Activated CD4-positive, alpha-beta T cell treated with anti-CD3 and anti-CD28 coated beads, Interleukin-2, amount 10 ng/mL, durations not matched to agents 24 days and 14 days (primary cell): ENCODE measurements around the gene HMGN4. TPM values are rescaled to one million over a fixed set of nuclear protein-coding genes. Genes with fewer than 3 reads are reported as not detected.
"Not testable (repeated sequence)": the region's sequence is repeated elsewhere in the genome, so short reads cannot be mapped to it uniquely, and the experiment has no call there.

ENCODE experiments used
- DNase-seq: peaks from one replicate; pipeline ENCODE4 v3.0.0; 2022
- H3K27ac Mint-ChIP-seq: one replicate; pipeline ENCODE4 v1.8.0; 2022; ENCODE audit warnings: mild to moderate bottlenecking, mixed read lengths
- H3K27me3 Mint-ChIP-seq: one replicate; pipeline ENCODE4 v1.8.0; 2022; ENCODE audit warnings: mixed read lengths
- H3K36me3 Mint-ChIP-seq: one replicate; pipeline ENCODE4 v1.8.0; 2022; ENCODE audit warnings: low read depth, mild to moderate bottlenecking, mixed read lengths
- H3K4me1 Mint-ChIP-seq: one replicate; pipeline ENCODE4 v1.8.0; 2021; ENCODE audit warnings: mixed read lengths
- H3K4me3 Mint-ChIP-seq: one replicate; pipeline ENCODE4 v1.8.0; 2022; ENCODE audit warnings: mild to moderate bottlenecking, moderate library complexity, mixed read lengths
- H3K9me3 Mint-ChIP-seq: one replicate; pipeline ENCODE4 v1.8.0; 2021; ENCODE audit warnings: mixed read lengths
- intact Hi-C: fragments of 100-400 bp; cut with micrococcal nuclease; formaldehyde crosslinking; loops from one replicate; pipeline ENCODE4 v1.15.1; 2023
- total RNA-seq: library from RNA; stranded (reverse); gene quantifications from 2 replicates; pipeline ENCODE4 v1.2.3, GENCODE V29; 2022

Gene HMGN4
- total RNA-seq, 1 donor from 2014 or later: 81.6 TPM

DNA sequence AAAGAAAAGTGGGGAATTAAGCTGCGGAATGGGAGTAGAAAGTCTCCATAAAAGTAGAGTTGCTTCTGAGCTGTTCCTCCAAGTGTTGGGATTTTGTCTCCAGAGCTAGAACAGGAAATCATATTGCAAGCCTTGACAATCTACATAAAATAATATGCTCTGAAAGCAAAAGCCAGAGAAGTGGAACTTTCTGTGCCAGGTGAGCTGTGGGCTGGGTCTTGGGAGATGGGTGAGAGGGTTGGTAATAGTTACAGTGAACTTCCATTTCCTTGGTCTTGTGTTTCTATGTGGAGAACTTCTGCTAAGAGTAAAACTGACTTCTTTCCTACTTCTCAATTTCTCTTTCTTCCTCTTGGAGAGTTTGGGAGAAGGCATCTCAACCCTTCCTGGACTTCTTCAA, 6.3 kb upstream of the HMGN4 start:
- peaks cover 3% of the 10 kb centered on the region for H3K36me3 Mint-ChIP-seq

DNA sequence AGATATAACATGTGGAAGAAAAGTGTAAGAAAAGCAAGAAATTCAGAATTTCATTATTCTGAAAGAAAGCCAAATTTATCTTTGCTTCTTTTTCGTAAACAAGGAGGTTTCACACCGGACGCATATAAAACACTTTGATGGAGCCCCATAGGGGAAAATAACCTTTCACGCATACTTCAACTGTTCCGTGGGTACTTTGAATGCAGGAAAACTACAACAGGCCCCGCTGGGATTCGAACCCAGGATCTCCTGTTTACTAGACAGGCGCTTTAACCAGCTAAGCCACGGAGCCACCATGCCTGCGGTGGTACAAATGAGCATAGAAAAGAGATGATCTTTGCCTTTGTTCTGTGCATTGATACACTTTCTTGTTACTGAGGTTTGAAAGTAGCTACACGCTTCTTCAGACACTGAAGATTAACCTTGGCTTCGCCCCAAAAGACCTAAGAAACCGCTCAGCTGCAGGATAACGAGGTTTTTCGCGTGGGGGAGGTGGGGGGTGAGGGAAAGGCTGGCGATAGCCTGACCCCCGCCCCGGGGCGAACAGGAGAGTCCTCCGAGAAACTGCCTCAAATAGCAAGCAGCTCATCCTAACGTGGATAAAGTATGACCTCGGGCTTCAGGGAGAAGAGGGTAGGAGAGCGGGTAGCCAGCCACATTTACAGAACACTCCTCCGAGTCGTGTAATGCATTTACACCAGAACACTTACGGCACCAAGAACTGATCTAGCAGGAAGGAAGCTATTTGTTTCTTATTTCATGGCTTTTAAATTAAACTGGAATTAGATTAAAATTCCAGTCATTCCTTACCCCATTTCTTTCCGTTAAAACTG, 5.3 kb upstream of the HMGN4 start:
- H3K4me1 Mint-ChIP-seq: peaks cover 38% of the 10 kb centered on the region
- intact Hi-C loops: loop anchor here (1.0 to 2.0 kb wide), 4 partner anchors 12 to 131 kb away; partner anchors contain the start of gene BTN3A1
- H3K36me3 Mint-ChIP-seq: peaks cover 3% of the 10 kb centered on the region
- DNase-seq: peak; percentile 97
- peak overlapping the region; percentile 96 for H3K4me3 Mint-ChIP-seq
- H3K9me3 Mint-ChIP-seq: no peaks in the 10 kb centered on the region
- peak overlapping the region; percentile 97 for H3K27ac Mint-ChIP-seq
- H3K27me3 Mint-ChIP-seq: peaks cover 2% of the 10 kb centered on the region

More for the DNA sequence above, 6.3 kb upstream of the HMGN4 start:
- no peaks in the 10 kb centered on the region for H3K9me3 Mint-ChIP-seq
- DNase-seq: no peak
- H3K4me1 Mint-ChIP-seq: peaks cover 32% of the 10 kb centered on the region
- H3K27me3 Mint-ChIP-seq: no peaks in the 10 kb centered on the region
- peak overlapping the region; percentile 96 for H3K4me3 Mint-ChIP-seq
- H3K27ac Mint-ChIP-seq: peak overlapping the region; percentile 97
- intact Hi-C loops: loop anchor here (1.0 to 2.0 kb wide), 3 partner anchors 11 to 130 kb away; partner anchors contain the start of gene BTN3A1

DNA sequence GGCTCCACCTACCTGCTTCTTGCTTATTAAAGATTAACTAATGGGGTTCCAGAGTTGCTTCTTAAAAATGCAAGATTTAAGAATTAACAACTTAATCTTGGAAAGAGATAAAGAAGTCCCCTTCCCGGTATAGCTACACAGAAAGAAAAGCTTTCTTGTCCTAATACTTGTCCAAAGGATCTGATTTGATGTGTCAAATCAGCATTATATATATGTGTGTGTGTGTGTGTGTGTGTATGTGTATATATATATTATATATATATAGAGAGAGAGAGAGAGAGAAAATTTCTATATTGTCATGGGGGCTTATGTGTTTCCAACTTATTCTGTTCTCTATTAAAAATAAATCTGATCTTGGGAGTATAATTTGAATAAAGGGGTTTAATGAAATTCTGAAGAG, 4.6 kb upstream of the HMGN4 start:
- Mint-ChIP-seq H3K27ac (peak overlapping the region; percentile 97), H3K4me3 (peak overlapping the region; percentile 96), H3K27me3 (peaks cover 2% of the 10 kb centered on the region), H3K36me3 (peaks cover 3% of the 10 kb centered on the region), H3K9me3 (no peaks in the 10 kb centered on the region), H3K4me1 (peaks cover 39% of the 10 kb centered on the region)
- intact Hi-C loops: loop anchor here (1.0 to 2.0 kb wide), 2 partner anchors 35 to 60 kb away; no protein-coding TSS in a partner anchor
- DNase-seq: no peak

DNA sequence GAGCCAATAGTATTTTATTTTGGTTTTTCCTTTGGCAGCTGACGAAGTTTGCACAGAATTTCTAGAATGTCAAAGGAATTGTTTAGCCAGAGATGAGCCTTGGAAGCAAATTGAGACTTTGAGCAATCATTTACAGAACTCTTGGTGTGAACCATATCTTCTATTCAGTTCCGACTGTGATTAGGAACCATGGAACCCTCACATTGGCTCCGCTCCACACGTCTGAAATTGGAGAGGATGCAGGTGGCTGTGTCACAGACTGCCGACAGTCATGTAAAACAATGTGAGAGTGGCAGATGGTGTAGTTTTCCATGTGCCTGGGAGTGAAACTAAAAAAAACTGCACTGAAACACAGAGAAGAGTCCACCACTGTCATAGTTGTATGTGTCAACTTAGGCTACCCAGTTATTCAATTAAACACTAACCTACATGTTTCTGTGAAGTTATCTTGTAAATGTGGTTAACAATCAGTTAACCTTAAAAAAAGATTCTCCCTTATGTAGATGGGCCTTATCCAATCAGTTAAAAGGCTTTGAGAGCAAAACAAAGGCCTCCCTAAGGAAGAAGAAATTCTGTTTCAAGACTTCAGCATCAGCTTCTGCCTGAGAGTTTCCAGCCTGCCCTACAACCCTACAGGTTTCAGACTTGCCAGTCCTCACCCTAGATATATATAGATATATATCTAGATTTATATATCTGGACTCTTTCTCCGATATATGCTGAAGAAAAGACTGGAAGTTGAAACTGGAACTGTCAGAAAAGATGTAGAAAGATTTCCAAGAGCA, 3.3 kb upstream of the HMGN4 start:
- Mint-ChIP-seq H3K9me3 (no peaks in the 10 kb centered on the region), H3K4me3 (peak overlapping the region; percentile 9), H3K4me1 (peaks cover 47% of the 10 kb centered on the region), H3K27me3 (peaks cover 2% of the 10 kb centered on the region), H3K27ac (no peak overlapping the region), H3K36me3 (peaks cover 8% of the 10 kb centered on the region)
- intact Hi-C loops: loop anchor here (5.0 kb wide), 2 partner anchors 263 to 348 kb away; a partner anchor contains a TSS
- no peak for DNase-seq

DNA sequence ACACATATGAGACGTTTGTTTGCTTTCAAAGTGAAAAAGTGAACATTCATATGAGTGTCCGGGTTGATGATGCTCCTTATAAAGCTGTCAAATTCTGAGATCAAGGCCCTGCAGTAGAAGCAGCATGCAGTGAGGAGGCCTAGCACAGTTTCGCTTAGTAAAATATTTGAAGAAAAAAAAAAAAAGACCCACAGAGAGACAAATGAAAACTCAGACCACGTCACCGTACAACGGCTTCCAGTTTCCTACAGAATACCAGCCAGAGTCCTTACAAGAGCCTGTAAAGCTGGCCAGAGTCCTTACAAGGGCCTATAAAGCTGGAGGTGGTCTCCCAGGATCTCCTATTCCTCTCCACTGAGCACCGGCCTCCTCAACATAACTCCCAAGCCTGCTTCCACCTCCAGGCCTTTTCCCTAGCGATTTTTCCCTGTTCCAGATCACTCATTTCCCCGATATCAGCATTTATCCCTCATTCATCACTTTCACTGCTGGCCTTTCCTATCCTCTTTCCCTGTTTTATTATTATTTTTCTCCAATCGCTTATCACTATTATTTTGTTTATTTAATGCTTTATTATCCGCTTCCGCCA, 1.5 kb upstream of the HMGN4 start:
- DNase-seq: peak; percentile 81
- peaks cover 2% of the 10 kb centered on the region for H3K27me3 Mint-ChIP-seq
- intact Hi-C loops: loop anchor here (1.0 to 5.0 kb wide), 8 partner anchors 15 to 349 kb away; partner anchors contain the start of gene ABT1
- H3K36me3 Mint-ChIP-seq: peaks cover 20% of the 10 kb centered on the region
- peak overlapping the region; percentile 93 for H3K4me3 Mint-ChIP-seq
- H3K9me3 Mint-ChIP-seq: no peaks in the 10 kb centered on the region
- H3K4me1 Mint-ChIP-seq: peaks cover 57% of the 10 kb centered on the region
- peak overlapping the region; percentile 95 for H3K27ac Mint-ChIP-seq

DNA sequence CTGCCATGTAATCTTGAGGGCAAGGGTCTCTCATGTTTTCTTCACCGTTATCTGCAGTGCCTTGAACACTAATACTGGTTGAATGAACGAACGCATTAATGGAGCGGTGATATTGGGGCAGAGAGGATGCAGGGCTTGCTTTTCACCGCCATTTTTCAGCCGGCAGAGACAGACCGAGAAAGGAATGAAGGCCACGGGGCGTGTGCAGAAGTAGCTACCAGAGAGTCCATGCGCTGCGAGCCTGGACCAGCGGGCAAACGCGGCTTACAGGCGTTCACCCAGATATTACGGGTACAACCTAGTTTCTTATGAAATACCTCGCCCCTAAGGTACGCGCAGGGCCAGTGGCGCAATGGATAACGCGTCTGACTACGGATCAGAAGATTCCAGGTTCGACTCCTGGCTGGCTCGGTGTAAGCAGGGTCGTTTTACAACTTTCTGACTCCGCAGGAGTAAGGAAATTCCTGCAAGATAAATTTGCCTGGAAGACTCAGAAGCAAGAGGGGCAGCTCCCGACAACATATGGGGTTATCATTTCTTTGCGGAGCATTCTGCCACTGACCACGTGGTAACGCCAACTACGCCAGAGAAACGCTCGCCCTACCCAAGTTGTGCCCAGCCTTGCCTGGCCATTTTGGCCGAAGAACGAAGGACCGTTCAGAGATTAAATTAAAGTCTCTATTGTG, 863 bp upstream of the HMGN4 start:
- H3K27ac Mint-ChIP-seq: peak overlapping the region; percentile 95
- H3K4me3 Mint-ChIP-seq: peak overlapping the region; percentile 93
- H3K9me3 Mint-ChIP-seq: no peaks in the 10 kb centered on the region
- intact Hi-C loops: loop anchor here (1.0 to 5.0 kb wide), 8 partner anchors 16 to 350 kb away; partner anchors contain the start of gene ABT1
- peaks cover 54% of the 10 kb centered on the region for H3K4me1 Mint-ChIP-seq
- H3K27me3 Mint-ChIP-seq: peaks cover 2% of the 10 kb centered on the region
- peaks cover 23% of the 10 kb centered on the region for H3K36me3 Mint-ChIP-seq
- DNase-seq: peak; percentile 96

DNA sequence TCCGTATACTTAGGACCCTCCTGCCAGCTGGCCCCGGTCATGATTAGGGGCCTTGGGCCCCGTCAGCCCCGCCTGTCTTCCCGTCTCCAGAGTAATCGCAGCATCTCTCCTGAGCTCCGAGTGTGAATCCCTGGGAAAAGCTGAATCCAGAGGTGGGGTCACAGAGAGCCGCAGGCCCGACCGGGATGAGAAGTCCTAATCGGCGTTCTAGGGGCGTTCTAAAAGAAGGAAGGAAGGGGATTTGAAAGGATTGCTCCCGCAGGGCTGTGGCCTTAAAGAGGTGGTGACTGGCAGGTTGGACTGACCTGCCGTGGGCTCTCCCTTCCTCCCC, 371 bp downstream of the HMGN4 start:
- H3K27ac Mint-ChIP-seq: peak overlapping the region; percentile 95
- intact Hi-C loops: loop anchor here (1.0 to 5.0 kb wide), 7 partner anchors 15 to 940 kb away; a partner anchor contains a TSS
- peaks cover 49% of the 10 kb centered on the region for H3K4me1 Mint-ChIP-seq

DNA sequence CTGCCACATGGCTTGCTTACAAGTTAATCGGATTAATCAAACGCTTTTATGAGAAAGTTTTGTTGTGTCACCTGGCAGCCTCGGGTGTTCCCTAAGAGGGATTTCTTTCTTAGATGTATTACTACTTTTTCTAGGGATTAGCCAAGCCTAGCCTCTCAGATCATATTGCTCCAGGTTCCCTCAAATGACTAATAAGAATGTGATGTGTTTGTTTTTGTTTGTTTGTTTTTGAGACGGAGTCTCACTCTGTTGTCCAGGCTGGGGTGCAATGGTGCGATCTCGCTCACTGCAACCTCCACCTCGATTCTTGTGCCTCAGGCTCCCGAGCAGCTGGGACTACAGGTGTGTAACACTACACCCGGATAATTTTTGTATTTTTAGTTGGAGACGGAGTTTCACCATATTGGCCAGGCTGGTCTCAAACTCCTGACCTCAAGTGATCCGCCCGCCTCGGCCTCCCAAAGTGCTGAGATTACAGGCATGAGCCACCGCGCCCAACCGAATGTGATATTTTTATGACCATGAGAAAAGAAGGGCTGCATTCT, 977 bp downstream of the HMGN4 start:
- H3K36me3 Mint-ChIP-seq: peaks cover 31% of the 10 kb centered on the region
- peak overlapping the region; percentile 93 for H3K4me3 Mint-ChIP-seq
- H3K4me1 Mint-ChIP-seq: peaks cover 49% of the 10 kb centered on the region
- peak overlapping the region; percentile 95 for H3K27ac Mint-ChIP-seq
- H3K9me3 Mint-ChIP-seq: no peaks in the 10 kb centered on the region
- intact Hi-C loops: loop anchor here (2.0 to 5.0 kb wide), 3 partner anchors 267 to 940 kb away; a partner anchor contains a TSS
- H3K27me3 Mint-ChIP-seq: peaks cover 2% of the 10 kb centered on the region
- no peak for DNase-seq

More for the DNA sequence above, 371 bp downstream of the HMGN4 start:
- no peak for DNase-seq
- Mint-ChIP-seq H3K4me3 (peak overlapping the region; percentile 93), H3K27me3 (peaks cover 2% of the 10 kb centered on the region), H3K9me3 (no peaks in the 10 kb centered on the region), H3K36me3 (peaks cover 27% of the 10 kb centered on the region)

DNA sequence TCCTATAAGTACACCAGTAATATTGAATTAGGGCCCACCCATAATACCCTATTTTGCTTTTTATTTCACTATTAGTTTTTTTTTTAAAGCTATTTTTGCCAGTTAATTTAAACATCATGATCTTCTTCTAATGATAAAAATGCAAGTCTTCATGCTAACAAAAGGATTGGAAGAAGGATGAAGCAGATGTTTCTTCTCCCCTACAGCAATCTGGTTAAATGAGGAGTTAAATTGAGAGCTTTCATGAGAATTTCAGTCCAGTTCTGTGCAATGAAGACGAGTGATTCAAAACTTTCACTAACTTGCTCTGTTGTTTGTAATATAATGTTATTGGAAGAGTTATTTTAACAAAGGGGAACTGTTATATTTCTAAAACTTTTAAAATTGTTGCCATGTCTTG, 3.4 kb downstream of the HMGN4 start:
- intact Hi-C loops: no loop called here
- peaks cover 47% of the 10 kb centered on the region for H3K4me1 Mint-ChIP-seq
- H3K27me3 Mint-ChIP-seq: peaks cover 2% of the 10 kb centered on the region
- H3K9me3 Mint-ChIP-seq: no peaks in the 10 kb centered on the region
- no peak overlapping the region for H3K27ac Mint-ChIP-seq
- no peak overlapping the region for H3K4me3 Mint-ChIP-seq
- H3K36me3 Mint-ChIP-seq: peaks cover 50% of the 10 kb centered on the region
- no peak for DNase-seq

DNA sequence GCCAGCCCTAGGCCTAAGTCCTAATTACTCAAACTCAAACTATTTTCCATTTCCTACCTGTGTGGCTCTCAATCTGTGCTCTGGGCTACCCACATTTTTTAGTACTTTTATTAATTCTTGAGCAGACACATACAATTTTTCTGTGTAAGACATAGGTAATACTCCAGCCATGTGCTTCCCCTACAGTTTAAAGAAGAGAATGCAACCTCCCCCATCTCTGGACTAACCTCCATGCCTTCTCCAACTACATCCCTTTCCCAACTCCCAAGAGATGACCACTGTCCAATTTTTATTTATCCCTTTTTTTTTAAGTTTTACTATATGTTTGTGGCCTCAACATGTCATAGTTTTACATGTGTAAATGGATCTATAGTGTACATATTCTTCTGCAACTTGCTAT, 5.8 kb downstream of the HMGN4 start:
- intact Hi-C loops: no loop called here
- Mint-ChIP-seq H3K36me3 (peaks cover 52% of the 10 kb centered on the region), H3K9me3 (no peaks in the 10 kb centered on the region), H3K27ac (no peak overlapping the region), H3K27me3 (no peaks in the 10 kb centered on the region), H3K4me1 (peaks cover 36% of the 10 kb centered on the region), H3K4me3 (no peak overlapping the region)
- DNase-seq: no peak

DNA sequence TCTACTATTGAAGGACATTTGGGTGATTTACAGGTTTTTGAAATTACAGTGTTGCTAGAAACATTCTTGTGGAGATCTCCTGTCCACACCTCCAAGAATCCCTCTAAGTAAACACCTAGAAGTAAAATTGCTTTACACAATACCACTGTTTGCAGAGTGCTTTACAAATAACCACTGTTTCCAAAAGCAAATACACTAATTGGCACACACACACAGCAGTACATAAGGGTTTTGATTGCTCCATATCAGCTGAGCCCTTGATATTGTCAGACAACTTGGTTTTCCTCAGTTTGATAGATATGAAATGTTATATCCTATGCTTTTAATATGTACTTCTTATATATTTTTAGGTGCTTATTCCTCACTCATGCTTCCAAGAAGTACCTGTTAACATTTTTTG, 6.3 kb downstream of the HMGN4 start:
- intact Hi-C loops: no loop called here
- Mint-ChIP-seq H3K36me3 (peaks cover 52% of the 10 kb centered on the region), H3K9me3 (no peaks in the 10 kb centered on the region), H3K27ac (no peak overlapping the region), H3K27me3 (no peaks in the 10 kb centered on the region), H3K4me3 (no peak overlapping the region), H3K4me1 (peaks cover 32% of the 10 kb centered on the region)
- no peak for DNase-seq

DNA sequence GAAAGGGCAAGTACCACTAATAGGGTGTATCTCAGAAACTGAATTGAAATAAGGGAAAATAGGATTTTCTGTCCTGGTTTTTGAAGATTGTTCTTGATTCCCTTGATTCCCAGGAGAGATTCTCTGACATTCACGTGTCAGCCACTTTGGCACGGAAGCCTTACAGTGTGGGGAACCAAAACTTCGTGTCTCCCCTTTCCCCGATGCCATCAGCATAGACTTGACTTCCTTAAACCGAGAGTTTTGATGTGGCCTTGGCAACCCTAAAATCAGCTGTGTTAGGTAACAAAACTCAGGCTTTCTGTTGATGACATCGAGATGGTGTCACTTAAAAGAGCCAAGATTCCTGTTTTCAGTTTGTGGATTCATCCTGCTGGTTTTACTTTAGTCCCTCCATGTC, 7.5 kb downstream of the HMGN4 start:
- intact Hi-C loops: no loop called here
- DNase-seq: no peak
- Mint-ChIP-seq H3K27me3 (no peaks in the 10 kb centered on the region), H3K36me3 (peaks cover 45% of the 10 kb centered on the region), H3K9me3 (no peaks in the 10 kb centered on the region), H3K27ac (no peak overlapping the region), H3K4me1 (peaks cover 33% of the 10 kb centered on the region), H3K4me3 (no peak overlapping the region)

DNA sequence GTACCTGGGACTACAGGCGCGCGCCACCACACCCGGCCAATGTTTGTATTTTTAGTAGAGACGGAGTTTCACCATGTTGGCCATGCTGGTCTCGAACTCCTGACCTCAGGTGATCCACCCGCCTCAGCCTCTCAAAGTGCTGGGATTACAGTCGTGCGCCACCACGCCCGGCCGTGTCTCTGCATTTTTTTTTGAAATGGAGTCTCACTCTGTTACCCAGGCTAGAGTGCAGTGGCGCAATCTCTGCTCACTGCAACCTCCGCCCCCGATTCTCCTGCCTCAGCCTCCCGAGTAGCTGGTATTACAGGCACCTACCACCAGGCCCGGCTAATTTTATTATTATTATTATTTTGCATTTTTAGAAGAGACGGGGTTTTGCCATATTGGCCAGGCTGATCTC, 9.2 kb downstream of the HMGN4 start:
- H3K27me3 Mint-ChIP-seq, H3K27ac Mint-ChIP-seq, H3K9me3 Mint-ChIP-seq, DNase-seq, intact Hi-C loops, H3K4me3 Mint-ChIP-seq: not testable (repeated sequence)
- Mint-ChIP-seq H3K36me3 (peaks cover 34% of the 10 kb centered on the region), H3K4me1 (peaks cover 25% of the 10 kb centered on the region)
